KMS-11 (cell line): ENCODE data around the gene UBL4A.

Experiments used
- H2AFZ ChIP-seq: fragments of 200-600 bp; sonication (generic); 2 replicates; pipeline ENCODE4 v1.6.1; 2016; ENCODE audit warnings: antibody characterized with exemption, mixed run types, low read depth
- H3K27ac ChIP-seq: fragments of 200-600 bp; sonication (generic); 2 replicates; pipeline ENCODE4 v1.6.1; 2016; ENCODE audit warnings: mild to moderate bottlenecking, mixed run types
- H3K27me3 ChIP-seq: fragments of 200-600 bp; sonication (generic); 2 replicates; pipeline ENCODE4 v1.6.1; 2017; ENCODE audit warnings: mild to moderate bottlenecking, low read depth, mixed run types, moderate library complexity; ENCODE audit not compliant: insufficient read depth
- H3K36me3 ChIP-seq: fragments of 200-600 bp; sonication (generic); 2 replicates; pipeline ENCODE4 v1.6.1; 2017; ENCODE audit warnings: mild to moderate bottlenecking, mixed run types; ENCODE audit not compliant: insufficient read depth
- H3K4me1 ChIP-seq: fragments of 200-600 bp; sonication (generic); 2 replicates; pipeline ENCODE4 v1.6.1; 2016; ENCODE audit warnings: mild to moderate bottlenecking, low read depth, mixed run types; ENCODE audit not compliant: poor library complexity, severe bottlenecking
- H3K4me2 ChIP-seq: fragments of 200-600 bp; sonication (generic); 2 replicates; pipeline ENCODE4 v1.7.0; 2016; ENCODE audit warnings: mild to moderate bottlenecking, mixed run types
- H3K4me3 ChIP-seq: fragments of 200-600 bp; sonication (generic); IDR thresholded peaks from 2 replicates; pipeline ENCODE4 v1.6.1; 2017; ENCODE audit warnings: low read depth, low read length, mixed read lengths; ENCODE audit not compliant: insufficient read depth
- H3K79me2 ChIP-seq: fragments of 200-600 bp; sonication (generic); 2 replicates; pipeline ENCODE4 v1.6.1; 2016; ENCODE audit warnings: low read depth, mixed run types; ENCODE audit not compliant: insufficient read depth
- H3K9ac ChIP-seq: fragments of 200-600 bp; sonication (generic); 2 replicates; pipeline ENCODE4 v1.6.1; 2016; ENCODE audit warnings: mild to moderate bottlenecking, mixed run types
- H4K20me1 ChIP-seq: fragments of 200-600 bp; sonication (generic); 2 replicates; pipeline ENCODE4 v1.6.1; 2016; ENCODE audit warnings: mild to moderate bottlenecking, mixed run types; ENCODE audit not compliant: insufficient read depth
- CTCF ChIP-seq: fragments of 200-600 bp; sonication (generic); conservative IDR thresholded peaks from 2 replicates; pipeline ENCODE4 v1.6.1; 2017; ENCODE audit warnings: low read depth, mild to moderate bottlenecking, antibody characterized with exemption, low read length, moderate library complexity, mixed read lengths

The UBL4A gene

GRCh38 chrX:154525606-154526490 lies 39.4 kb upstream of the UBL4A start:
- TF ChIP-seq CTCF: no peak
- H3K79me2 ChIP-seq: no peaks in the 10 kb centered on the region
- no peak overlapping the region for H3K4me2 ChIP-seq
- no peaks in the 10 kb centered on the region for H4K20me1 ChIP-seq
- H3K9ac ChIP-seq: no peak overlapping the region
- no peaks in the 10 kb centered on the region for H3K36me3 ChIP-seq
- H3K4me3 ChIP-seq: no peak overlapping the region
- H3K27ac ChIP-seq: no peak overlapping the region
- H2AFZ ChIP-seq: no peak overlapping the region
- no peaks in the 10 kb centered on the region for H3K27me3 ChIP-seq
- peaks cover 11% of the 10 kb centered on the region for H3K4me1 ChIP-seq

- Histone ChIP-seq H3K36me3 (no peaks in the 10 kb centered on the region), H3K4me2 (no peak overlapping the region), H3K4me3 (no peak overlapping the region), H3K27me3 (no peaks in the 10 kb centered on the region), H4K20me1 (no peaks in the 10 kb centered on the region), H3K79me2 (no peaks in the 10 kb centered on the region), H2AFZ (no peak overlapping the region), H3K4me1 (peaks cover 10% of the 10 kb centered on the region), H3K27ac (no peak overlapping the region), H3K9ac (no peak overlapping the region)
- TF ChIP-seq CTCF: no peak
These were observed 33.0 kb upstream of the UBL4A start for GRCh38 chrX:154519389-154519788.

GRCh38 chrX:154517101-154517781 lies 30.8 kb upstream of the UBL4A start:
- H3K4me3 ChIP-seq: no peak overlapping the region
- H3K27ac ChIP-seq: no peak overlapping the region
- no peak overlapping the region; the same call in 1 of the 2 replicates for H3K4me2 ChIP-seq

GRCh38 chrX:154516656-154517100 lies 30.3 kb upstream of the UBL4A start:
- no peaks in the 10 kb centered on the region for H4K20me1 ChIP-seq
- peak overlapping the region; percentile 37; the same call in 1 of the 2 replicates for H3K9ac ChIP-seq
- no peak overlapping the region for H3K27ac ChIP-seq
- H3K4me2 ChIP-seq: peak overlapping the region; percentile 70
- peak overlapping the region; percentile 76 for H2AFZ ChIP-seq
- H3K4me1 ChIP-seq: peaks cover 10% of the 10 kb centered on the region
- no peaks in the 10 kb centered on the region for H3K36me3 ChIP-seq
- no peaks in the 10 kb centered on the region for H3K79me2 ChIP-seq
- H3K27me3 ChIP-seq: no peaks in the 10 kb centered on the region
- H3K4me3 ChIP-seq: no peak overlapping the region
- no peak for TF ChIP-seq CTCF

More at GRCh38 chrX:154517101-154517781, 30.8 kb upstream of the UBL4A start:
- H3K79me2 ChIP-seq: no peaks in the 10 kb centered on the region
- peaks cover 10% of the 10 kb centered on the region for H3K4me1 ChIP-seq
- H4K20me1 ChIP-seq: no peaks in the 10 kb centered on the region
- no peaks in the 10 kb centered on the region for H3K27me3 ChIP-seq
- H3K36me3 ChIP-seq: no peaks in the 10 kb centered on the region
- no peak overlapping the region for H3K9ac ChIP-seq
- TF ChIP-seq CTCF: no peak
- H2AFZ ChIP-seq: no peak overlapping the region; the same call in 1 of the 2 replicates
